Smooth muscle cell of the brain vasculature (primary cell): ENCODE data around the gene ESPN.
"Not testable (repeated sequence)": the region's sequence is repeated elsewhere in the genome, so short reads cannot be mapped to it uniquely, and the experiment has no call there.

Source experiments
- DNase-seq: peaks from one replicate; pipeline ENCODE4 v3.0.0-alpha.2; 2012; ENCODE audit warnings: low read depth, low spot score

Gene ESPN

GRCh38 chr1:6485168-6486101 is 60.9 kb downstream of the ESPN start:
- DNase-seq: no peak

GRCh38 chr1:6486433-6487011 is 61.9 kb downstream of the ESPN start:
- peak; percentile 57 for DNase-seq

- no peak for DNase-seq
Measured at GRCh38 chr1:6487804-6488484, 63.4 kb downstream of the ESPN start.

- no peak for DNase-seq
Measured at GRCh38 chr1:6488602-6489382, 64.2 kb downstream of the ESPN start.

GRCh38 chr1:6489383-6489765 is 64.8 kb downstream of the ESPN start:
- no peak for DNase-seq

- DNase-seq: no peak
Measured at GRCh38 chr1:6489799-6490180, 65.2 kb downstream of the ESPN start.

- peak; percentile 31 for DNase-seq
Measured at GRCh38 chr1:6490181-6491080, 65.9 kb downstream of the ESPN start.

GRCh38 chr1:6491081-6491449 is 66.5 kb downstream of the ESPN start:
- DNase-seq: no peak

- no peak for DNase-seq
Measured at GRCh38 chr1:6491480-6491962, 66.9 kb downstream of the ESPN start, which contains the start of gene PLEKHG5. PLEKHG5 (minus strand) TSS chr1:6491667; CDS start chr1:6477571, 14,096 bp downstream.

GRCh38 chr1:6491966-6492365 is 67.4 kb downstream of the ESPN start:
- DNase-seq: no peak

- DNase-seq: not testable (repeated sequence)
Measured at GRCh38 chr1:6493834-6494223, 69.3 kb downstream of the ESPN start.

- DNase-seq: no peak
Measured at GRCh38 chr1:6494627-6495026, 70.1 kb downstream of the ESPN start.

- DNase-seq: no peak
Measured at GRCh38 chr1:6495041-6495441, 70.5 kb downstream of the ESPN start.

GRCh38 chr1:6495540-6496364 is 71.2 kb downstream of the ESPN start:
- no peak for DNase-seq

GRCh38 chr1:6496365-6496721 is 71.8 kb downstream of the ESPN start:
- no peak for DNase-seq

GRCh38 chr1:6496890-6497214 is 72.3 kb downstream of the ESPN start:
- DNase-seq: no peak

- no peak for DNase-seq
Measured at GRCh38 chr1:6497215-6497866, 72.8 kb downstream of the ESPN start.

- DNase-seq: no peak
Measured at GRCh38 chr1:6497867-6498575, 73.4 kb downstream of the ESPN start.
